Stimulated activated CD4-positive, alpha-beta T cell treated with anti-CD3 and anti-CD28 coated beads, Interleukin-12 subunit alpha, Interleukin-12 subunit beta, amount 100 ng/mL, for 48 hours (primary cell): ENCODE data around the gene XRN1.
"Not testable (repeated sequence)": the region's sequence is repeated elsewhere in the genome, so short reads cannot be mapped to it uniquely, and the experiment has no call there.

Experiments
- DNase-seq, 3 donors: peaks; one replicate each; pipeline ENCODE4 v3.0.0-alpha.2; 2020; ENCODE audit warnings: low read depth in 2 of 3, low spot score in 1 of 3

XRN1 gene

DNA sequence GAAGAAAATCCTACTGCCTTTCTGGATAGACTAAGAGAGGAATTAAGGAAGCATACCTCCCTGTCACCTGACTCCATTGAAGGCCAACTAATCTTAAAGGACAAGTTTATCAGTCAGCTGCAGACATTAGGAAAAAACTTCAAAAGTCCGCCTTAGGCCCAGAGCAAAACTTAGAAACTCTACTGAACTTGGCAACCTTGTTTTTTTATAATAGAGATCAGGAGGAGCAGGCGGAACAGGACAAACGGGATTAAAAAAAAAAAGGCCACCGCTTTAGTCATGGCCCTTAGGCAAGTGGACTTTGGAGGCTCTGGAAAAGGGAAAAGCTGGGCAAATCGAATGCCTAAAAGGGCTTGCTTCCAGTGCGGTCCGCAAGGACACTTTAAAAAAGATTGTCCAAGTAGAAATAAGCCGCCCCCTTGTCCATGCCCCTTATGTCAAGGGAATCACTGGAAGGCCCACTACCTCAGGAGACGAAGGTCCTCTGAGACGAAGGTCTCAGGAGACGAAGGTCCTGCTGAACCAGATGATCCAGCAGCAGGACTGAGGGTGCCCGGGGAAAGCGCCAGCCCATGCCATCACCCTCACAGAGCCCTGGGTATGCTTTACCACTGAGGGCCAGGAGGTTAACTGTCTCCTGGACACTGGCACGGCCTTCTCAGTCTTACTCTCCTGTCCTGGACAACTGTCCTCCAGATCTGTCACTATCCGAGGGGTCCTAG is 8.2 kb downstream of the XRN1 start:
- not testable (repeated sequence) for DNase-seq

DNA sequence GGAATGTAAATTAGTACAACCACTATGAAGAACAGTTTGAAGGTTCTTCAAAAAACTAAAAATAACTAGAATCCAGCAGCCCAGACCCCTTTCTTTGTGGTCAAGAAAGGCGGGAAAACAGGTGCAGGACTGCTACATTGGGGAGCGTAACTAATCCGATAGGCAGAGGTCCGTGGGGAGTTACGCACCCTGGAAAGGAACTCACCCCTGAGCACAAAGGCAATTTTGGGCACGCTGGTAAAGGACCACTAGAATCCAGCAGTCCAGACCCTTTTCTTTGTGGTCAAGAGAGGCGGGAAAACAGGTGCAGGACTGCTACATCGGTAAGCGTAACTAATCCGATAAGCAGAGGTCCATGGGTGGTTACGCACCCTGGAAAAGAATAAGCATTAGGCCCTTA is 9.7 kb downstream of the XRN1 start:
- not testable (repeated sequence) for DNase-seq

- no peak for DNase-seq
Observed at GRCh38 chr3:142436951-142437585, 10.8 kb downstream of the XRN1 start.

DNA sequence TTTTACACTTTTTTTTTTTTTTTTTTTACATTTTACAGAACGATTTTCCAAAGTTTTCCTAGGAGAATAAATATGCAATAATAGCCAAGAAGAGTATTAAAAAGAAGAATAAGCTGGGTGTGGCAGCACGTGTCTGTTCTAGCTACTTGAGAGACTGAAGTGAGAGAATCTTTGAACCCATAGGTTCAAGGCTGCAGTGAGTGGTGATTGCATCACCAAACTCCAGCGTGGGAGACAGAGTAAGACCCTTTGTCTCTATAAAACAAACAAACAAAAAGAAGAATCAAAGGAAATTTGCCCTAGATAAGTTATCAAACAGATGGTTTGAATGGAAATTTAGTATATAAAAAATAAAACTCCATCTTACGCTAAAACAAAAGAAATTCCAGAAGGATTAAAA is 13.3 kb downstream of the XRN1 start:
- no peak for DNase-seq

DNA sequence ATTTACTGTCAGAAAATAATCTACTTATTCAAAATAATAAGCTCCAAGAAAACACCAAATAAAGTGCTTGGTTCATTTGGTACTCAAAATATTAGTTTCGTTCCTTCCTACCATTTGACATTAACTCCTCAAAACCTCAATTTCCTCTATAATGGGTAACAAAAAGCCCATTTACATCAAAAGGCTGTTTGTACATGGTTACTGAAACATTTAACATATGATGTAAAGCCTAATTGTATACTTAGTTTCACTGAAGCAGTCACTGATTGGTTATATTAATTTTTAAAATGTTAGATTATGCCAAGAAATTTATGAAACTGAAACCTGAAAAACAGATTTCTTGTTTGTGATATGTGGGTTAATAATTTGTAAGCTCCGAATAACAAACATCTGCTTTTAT is 14.7 kb downstream of the XRN1 start:
- no peak for DNase-seq

- DNase-seq: no peak
Observed at GRCh38 chr3:142429582-142429981, 18.3 kb downstream of the XRN1 start.

- no peak for DNase-seq
Observed at GRCh38 chr3:142424754-142425153, 23.1 kb downstream of the XRN1 start.

- no peak for DNase-seq
Observed at GRCh38 chr3:142418926-142419592, 28.8 kb downstream of the XRN1 start.

- no peak for DNase-seq
Observed at GRCh38 chr3:142417302-142417701, 30.5 kb downstream of the XRN1 start.

DNA sequence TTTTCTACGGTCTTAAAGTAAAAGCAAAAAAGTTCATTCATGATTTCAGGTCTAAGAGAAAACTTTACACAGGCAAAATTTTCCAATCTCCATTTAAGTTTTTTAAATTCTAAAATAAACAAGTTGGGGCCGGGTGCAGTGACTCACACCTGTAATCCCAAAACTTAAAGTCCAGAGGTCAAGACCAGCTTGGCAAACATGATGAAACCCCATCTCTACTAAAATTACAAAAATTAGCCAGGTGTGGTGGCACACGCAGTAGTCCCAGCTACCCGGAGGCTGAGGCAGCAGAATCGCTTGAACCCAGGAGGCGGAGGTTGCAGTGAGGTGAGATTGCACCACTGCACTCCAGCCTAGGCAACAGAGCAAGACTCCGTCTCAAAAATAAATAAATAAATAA is 47.3 kb downstream of the XRN1 start:
- not testable (repeated sequence) for DNase-seq

- DNase-seq: no peak
Observed at GRCh38 chr3:142394921-142395622, 52.8 kb downstream of the XRN1 start.

- no peak for DNase-seq
Observed at GRCh38 chr3:142385078-142385477, 62.8 kb downstream of the XRN1 start.

DNA sequence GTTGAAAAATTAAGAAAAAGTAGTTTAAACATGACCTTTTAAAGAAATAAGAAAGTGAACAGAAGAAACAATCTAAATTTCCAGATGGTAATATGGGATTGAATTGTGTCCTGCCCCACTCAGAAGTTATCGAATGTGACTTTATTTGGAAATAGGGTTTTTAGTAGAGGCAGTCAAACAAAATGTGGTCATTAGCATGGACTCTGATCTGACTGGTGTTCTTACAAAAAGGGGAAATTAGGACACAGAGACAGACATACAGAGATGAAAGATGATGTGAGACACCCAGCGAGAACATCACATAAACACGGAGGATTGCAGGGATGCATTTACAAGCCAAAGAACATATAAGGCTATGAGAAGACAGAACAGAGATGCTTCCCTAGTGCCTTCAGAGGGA is 73.2 kb downstream of the XRN1 start:
- no peak for DNase-seq

DNA sequence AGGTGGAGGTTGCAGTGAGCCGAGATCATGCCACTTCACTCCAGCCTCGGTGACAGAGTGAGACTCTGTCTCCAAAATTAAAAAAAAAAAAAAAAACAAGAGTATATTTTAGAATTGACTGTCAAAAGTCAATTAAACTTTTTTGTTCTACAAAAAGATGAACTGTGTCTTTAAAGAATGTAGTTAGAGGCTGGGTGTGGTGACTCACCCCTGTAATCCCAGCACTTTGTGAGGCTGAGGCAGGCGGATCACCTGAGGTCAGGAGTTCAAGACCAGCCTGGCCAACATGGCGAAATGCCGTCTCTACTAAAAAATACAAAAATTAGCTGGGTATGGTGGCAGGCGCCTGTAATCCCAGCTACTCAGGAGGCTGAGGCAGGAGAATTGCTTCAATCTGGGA is 78.3 kb downstream of the XRN1 start:
- DNase-seq: not testable (repeated sequence)

- no peak for DNase-seq
Observed at GRCh38 chr3:142366434-142366833, 81.4 kb downstream of the XRN1 start.

DNA sequence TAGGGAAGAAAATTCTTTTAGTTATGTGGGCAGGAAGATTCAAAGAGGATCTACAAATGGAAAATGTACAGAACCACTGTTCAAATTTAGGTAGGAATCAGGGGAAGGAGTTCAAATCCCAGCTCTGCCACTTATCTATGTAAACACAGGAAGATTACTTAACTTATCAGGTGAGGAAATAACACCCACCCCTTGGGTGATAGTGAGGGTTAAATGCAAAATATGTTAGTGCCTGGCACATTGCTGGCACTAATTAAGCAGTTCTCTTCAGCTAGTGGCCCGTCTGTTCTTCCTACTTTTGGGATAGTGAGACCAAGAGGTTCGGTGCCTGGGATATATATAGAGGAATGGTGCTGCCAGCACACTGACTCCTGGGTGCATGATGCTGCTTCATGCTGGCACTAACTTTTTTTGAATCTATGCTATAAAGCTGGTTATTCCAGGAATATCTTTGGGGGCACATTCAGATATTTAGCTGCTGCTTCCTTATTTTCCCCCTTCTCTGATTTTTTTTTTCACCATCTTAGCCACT is 83.8 kb downstream of the XRN1 start:
- no peak for DNase-seq

DNA sequence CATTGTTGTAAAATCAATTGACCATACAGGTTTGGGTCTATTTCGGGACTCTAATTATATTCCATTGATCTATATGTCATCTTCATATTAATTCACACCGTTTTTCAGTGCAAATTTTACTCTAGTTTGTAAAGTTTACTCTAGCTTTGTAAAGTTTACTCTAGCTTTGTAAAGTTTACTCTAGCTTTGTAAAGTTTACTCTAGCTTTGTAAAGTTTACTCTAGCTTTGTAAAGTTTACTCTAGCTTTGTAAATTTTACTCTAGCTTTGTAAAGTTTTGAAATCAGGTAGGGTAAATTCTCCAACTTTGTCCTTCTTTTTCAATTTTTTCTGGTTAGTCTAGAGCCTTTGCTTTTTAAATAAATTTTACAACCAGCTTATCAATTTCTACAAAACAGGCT is 84.4 kb downstream of the XRN1 start:
- DNase-seq: not testable (repeated sequence)

DNA sequence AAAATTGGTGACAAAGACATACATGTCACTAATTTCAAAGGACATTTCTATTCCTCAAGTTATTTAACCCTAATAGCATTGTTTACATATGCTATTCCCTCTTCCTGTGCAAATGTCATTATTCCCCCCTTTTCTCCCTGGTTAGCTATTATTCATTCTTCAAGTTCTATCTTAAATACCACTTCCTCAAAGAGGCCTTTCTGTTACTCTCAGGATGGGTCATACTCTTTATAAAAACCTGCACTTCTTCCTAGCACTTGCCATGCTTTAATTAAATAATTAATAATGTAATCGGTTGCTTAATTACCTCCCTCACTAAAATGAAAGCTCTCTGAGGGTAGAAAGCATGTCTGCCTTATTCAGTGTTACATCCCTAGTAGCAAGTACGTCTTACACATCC is 88.5 kb downstream of the XRN1 start:
- DNase-seq: no peak

DNA sequence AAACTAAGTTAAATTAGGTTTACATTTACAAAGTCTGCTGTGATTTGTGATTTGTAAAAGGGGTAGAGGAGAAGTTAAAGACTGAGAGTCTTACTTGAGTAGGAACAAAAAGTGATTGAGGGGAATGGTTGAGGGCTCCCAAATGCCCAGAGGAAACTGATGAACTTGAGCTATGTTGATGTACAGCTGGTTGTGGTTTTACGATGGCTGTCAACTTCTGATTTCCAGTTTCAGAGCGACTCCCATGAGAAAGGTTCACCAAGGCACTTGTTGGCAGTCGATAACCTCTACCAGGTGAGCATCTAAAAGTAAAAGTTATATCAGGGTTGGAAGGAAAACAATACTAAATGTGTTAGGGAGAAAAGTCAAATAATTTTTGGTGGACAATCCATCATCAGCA is 91.0 kb downstream of the XRN1 start:
- DNase-seq: no peak

GRCh38 chr3:142355692-142356091 is 92.1 kb downstream of the XRN1 start:
- DNase-seq: no peak

- no peak for DNase-seq
Observed at GRCh38 chr3:142354076-142354475, 93.8 kb downstream of the XRN1 start.

- DNase-seq: no peak
Observed at GRCh38 chr3:142353571-142353970, 94.3 kb downstream of the XRN1 start.
